IPS DF 6.9 (cell line): ENCODE results near the gene CNTN6.
"Not testable (repeated sequence)": the region's sequence is repeated elsewhere in the genome, so short reads cannot be mapped to it uniquely, and the experiment has no call there.

Source experiments
- DNase-seq: peaks from one replicate; pipeline ENCODE4 v3.0.0-alpha.2; 2013; ENCODE audit warnings: low read depth, low spot score
- H3K27ac ChIP-seq: one replicate; pipeline ENCODE4 v1.5.1; 2013; ENCODE audit warnings: low read length, control low read depth
- H3K27me3 ChIP-seq: 2 replicates; pipeline ENCODE4 v1.6.1; 2013; ENCODE audit warnings: mild to moderate bottlenecking, low read length; ENCODE audit not compliant: control insufficient read depth, insufficient read depth
- H3K36me3 ChIP-seq: 2 replicates; pipeline ENCODE4 v1.6.1; 2013; ENCODE audit warnings: low read length; ENCODE audit not compliant: control insufficient read depth, insufficient read depth
- H3K4me1 ChIP-seq: 2 replicates; pipeline ENCODE4 v1.6.1; 2013; ENCODE audit warnings: low read length; ENCODE audit not compliant: control insufficient read depth, insufficient read depth
- H3K4me3 ChIP-seq: 2 replicates; pipeline ENCODE4 v1.5.1; 2013; ENCODE audit warnings: mild to moderate bottlenecking, low read length
- H3K9me3 ChIP-seq: 2 replicates; pipeline ENCODE4 v1.6.1; 2013; ENCODE audit warnings: low read length, inconsistent platforms; ENCODE audit not compliant: control insufficient read depth, insufficient read depth
- WGBS: extraction: QIAGEN DNeasy Blood & Tissue Kit; methylation state at CpG from one replicate; pipeline ENCODE4 v1.1.7; 2013; ENCODE audit warnings: mixed read lengths, missing lambda C conversion rate; ENCODE audit not compliant: insufficient read length, insufficient coverage; 5-methylcytosine and 5-hydroxymethylcytosine counted together

The CNTN6 gene

DNA sequence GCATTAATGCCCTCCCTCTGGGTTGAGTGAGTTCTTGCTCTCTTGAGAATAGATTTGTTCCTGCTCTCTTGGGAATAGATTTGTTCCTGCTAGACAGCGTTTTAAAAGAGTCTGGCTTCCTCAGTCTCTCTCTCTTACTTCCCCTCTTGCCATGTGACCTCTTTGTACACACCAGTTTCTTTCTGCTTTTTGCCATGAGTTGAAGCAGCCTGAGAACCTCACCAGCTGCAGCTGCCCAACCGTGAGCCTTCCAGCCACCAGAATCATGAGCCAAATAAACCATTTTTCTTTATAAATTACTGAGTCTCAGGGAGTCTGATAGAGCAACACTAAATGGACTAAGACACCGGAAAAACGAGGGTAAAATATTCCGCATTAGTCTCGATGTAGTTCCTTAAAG is 253.6 kb downstream of the CNTN6 start:
- H3K9me3 ChIP-seq, result peaks cover 3% of the 10 kb centered on the region
- no peaks in the 10 kb centered on the region for H3K4me1 ChIP-seq
- no peaks in the 10 kb centered on the region for H3K27me3 ChIP-seq
- H3K36me3 ChIP-seq, result no peaks in the 10 kb centered on the region
- DNase-seq, result no peak
- WGBS, result no CpG with 5 or more reads among the region's 6 CpGs
- H3K27ac ChIP-seq, result no peak overlapping the region
- no peak overlapping the region for H3K4me3 ChIP-seq

DNA sequence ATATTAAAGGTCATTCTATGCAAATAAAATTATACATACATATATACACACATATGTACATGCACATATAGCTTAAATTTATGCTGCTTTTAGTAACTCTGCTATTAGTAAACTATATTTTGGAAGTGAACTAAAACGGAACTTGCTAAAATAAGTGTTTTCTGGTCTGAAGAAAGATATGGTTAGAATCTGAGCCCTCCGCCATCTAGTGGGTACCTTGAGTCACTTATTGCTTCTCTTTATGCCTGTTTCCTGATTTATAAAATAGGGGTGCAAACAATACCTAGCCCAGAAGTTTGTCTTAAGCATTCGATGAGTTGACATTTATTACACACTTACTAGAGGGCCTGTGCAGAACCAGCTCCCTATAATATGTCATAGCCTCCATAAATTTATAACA is 255.7 kb downstream of the CNTN6 start:
- no peak for DNase-seq
- no peaks in the 10 kb centered on the region for H3K36me3 ChIP-seq
- no peak overlapping the region for H3K27ac ChIP-seq
- no peak overlapping the region for H3K4me3 ChIP-seq
- peaks cover 3% of the 10 kb centered on the region for H3K9me3 ChIP-seq
- H3K4me1 ChIP-seq, result no peaks in the 10 kb centered on the region
- H3K27me3 ChIP-seq, result no peaks in the 10 kb centered on the region
- no CpG with 5 or more reads among the region's 3 CpGs for WGBS

DNA sequence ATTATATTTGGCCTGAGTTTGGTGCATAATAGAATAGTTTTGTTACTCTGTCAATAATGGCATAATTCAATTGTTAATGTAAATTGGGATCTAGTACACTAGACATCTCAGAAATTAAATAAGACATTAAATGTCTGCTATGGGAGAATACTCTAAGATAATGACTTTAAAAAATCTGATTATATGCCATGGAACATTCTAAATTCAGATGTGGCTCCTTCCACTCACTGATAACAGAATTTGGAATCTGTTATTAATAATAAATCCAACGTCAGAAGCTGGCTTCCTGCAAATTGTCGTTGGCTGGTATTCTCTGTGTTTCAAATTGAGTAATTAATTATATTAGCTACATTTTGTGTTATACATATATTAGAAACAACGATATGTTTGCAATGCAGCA is 258.1 kb downstream of the CNTN6 start:
- Histone ChIP-seq H3K4me3 (no peak overlapping the region), H3K4me1 (no peaks in the 10 kb centered on the region), H3K27ac (no peak overlapping the region), H3K9me3 (no peaks in the 10 kb centered on the region; the same call in 1 of the 2 replicates), H3K27me3 (no peaks in the 10 kb centered on the region), H3K36me3 (no peaks in the 10 kb centered on the region)
- no peak for DNase-seq
- WGBS, result no CpG with 5 or more reads among the region's 3 CpGs

DNA sequence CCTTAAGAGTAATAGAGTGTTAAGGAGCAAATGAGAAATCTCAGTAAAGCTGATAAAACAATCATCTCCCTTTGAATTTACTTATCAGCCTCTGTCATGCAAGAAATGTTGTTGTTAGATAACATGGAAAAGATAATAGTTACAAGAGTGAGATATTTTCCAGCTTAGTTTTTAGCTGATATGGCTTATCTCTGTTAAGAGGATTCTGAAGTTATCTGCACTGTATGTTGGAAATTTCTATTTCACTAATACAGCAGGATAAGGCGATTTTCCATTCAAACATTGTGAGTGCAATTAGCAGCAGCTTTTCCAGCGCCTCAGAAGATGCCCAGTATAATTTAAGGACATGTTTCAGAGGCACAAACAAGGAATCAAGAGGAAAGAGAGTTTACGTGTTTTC is 262.9 kb downstream of the CNTN6 start:
- H3K4me3 ChIP-seq, result no peak overlapping the region
- no CpG with 5 or more reads among the region's 3 CpGs for WGBS
- H3K4me1 ChIP-seq, result no peaks in the 10 kb centered on the region
- H3K36me3 ChIP-seq, result no peaks in the 10 kb centered on the region
- no peak for DNase-seq
- no peak overlapping the region for H3K27ac ChIP-seq
- no peaks in the 10 kb centered on the region for H3K27me3 ChIP-seq
- no peaks in the 10 kb centered on the region; the same call in 1 of the 2 replicates for H3K9me3 ChIP-seq

DNA sequence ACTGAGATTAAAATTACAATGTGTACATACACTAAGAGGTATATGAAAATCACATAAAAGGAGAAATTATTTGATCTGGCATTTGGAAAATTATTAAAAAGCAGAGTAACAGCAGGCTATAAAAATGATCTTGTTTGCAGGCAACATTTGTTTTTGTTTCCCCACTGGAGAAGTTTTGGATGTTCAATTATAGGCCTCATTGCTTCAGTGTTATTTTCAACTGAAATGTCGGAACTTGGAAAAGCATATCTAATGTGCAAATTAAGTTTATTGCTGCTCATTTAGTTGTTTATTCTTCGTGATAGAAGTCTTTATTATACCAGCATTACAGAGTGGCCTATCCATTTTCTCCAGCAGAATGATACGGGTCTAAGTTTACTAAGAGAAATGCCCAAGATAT is 263.3 kb downstream of the CNTN6 start:
- no CpG with 5 or more reads among the region's 3 CpGs for WGBS
- H3K4me3 ChIP-seq, result no peak overlapping the region
- H3K9me3 ChIP-seq, result peaks cover 1% of the 10 kb centered on the region; the same call in 1 of the 2 replicates
- H3K4me1 ChIP-seq, result no peaks in the 10 kb centered on the region
- no peaks in the 10 kb centered on the region for H3K36me3 ChIP-seq
- no peaks in the 10 kb centered on the region for H3K27me3 ChIP-seq
- no peak for DNase-seq
- no peak overlapping the region for H3K27ac ChIP-seq

DNA sequence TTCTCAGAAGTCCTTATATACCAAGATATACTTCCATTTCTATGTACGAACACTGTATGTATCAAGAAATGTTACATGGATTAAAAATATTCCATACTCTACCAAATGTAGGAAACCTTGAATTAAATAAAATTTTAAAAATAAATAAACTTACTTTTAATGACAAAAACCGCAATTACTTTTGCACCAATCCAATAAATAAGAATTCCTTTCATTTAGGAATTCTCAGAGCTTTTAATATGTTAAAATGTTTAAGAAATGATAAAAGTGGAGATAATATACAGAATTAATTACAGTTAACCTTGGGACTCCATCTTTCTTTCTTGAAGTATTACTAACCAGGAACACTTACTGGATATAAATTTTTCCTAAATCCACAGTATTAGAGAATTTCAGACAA is 272.7 kb downstream of the CNTN6 start:
- WGBS, result no CpG with 5 or more reads among the region's 2 CpGs
- Histone ChIP-seq H3K9me3 (peaks cover 3% of the 10 kb centered on the region), H3K27ac (no peak overlapping the region), H3K4me3 (no peak overlapping the region), H3K4me1 (no peaks in the 10 kb centered on the region), H3K27me3 (no peaks in the 10 kb centered on the region), H3K36me3 (no peaks in the 10 kb centered on the region)
- DNase-seq, result no peak

DNA sequence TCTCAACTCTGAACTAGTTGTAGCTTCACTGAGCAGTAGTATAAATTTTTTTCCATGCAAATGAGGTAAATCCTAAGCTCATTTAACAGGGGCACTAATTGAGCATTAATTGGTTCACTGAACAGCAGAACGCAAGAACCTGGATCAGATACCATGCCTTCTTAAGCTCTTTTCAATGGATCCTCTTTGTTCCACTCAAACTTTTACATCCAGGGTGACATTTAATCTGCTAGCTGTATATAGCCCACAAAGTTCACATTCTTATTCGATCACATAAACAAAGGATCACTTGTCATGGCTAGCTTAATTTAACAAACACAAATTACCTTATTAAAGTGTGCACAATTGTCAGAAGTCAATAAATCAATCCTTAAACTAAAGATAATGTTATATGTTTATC is 281.6 kb downstream of the CNTN6 start:
- Histone ChIP-seq H3K27me3 (no peaks in the 10 kb centered on the region), H3K27ac (no peak overlapping the region), H3K4me1 (no peaks in the 10 kb centered on the region), H3K9me3 (peaks cover 2% of the 10 kb centered on the region), H3K36me3 (no peaks in the 10 kb centered on the region), H3K4me3 (no peak overlapping the region)
- DNase-seq, result no peak
- WGBS, result no CpG with 5 or more reads among the region's 2 CpGs

DNA sequence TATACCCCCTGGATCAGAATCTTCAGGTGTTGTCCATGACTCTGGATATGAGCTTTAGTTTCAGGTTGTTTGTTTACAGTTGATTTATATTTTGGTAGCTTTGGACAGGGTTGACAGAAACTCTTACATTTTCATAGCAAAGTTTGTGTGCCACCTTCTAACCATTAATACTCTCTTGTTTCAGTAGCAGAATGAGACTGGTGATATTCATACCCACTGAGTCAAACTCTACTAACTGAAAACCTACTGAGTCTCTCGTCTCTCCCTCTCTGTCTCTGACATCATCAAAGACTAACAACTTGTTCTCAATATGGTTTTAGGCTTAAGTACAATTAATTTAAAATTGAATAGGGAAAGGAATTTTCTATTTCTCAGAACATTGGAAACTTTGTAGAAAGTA is 282.3 kb downstream of the CNTN6 start:
- Histone ChIP-seq H3K27ac (no peak overlapping the region), H3K27me3 (no peaks in the 10 kb centered on the region), H3K36me3 (no peaks in the 10 kb centered on the region), H3K4me1 (no peaks in the 10 kb centered on the region), H3K4me3 (no peak overlapping the region), H3K9me3 (peaks cover 2% of the 10 kb centered on the region)
- no CpG with 5 or more reads among the region's 1 CpG for WGBS
- DNase-seq, result no peak

DNA sequence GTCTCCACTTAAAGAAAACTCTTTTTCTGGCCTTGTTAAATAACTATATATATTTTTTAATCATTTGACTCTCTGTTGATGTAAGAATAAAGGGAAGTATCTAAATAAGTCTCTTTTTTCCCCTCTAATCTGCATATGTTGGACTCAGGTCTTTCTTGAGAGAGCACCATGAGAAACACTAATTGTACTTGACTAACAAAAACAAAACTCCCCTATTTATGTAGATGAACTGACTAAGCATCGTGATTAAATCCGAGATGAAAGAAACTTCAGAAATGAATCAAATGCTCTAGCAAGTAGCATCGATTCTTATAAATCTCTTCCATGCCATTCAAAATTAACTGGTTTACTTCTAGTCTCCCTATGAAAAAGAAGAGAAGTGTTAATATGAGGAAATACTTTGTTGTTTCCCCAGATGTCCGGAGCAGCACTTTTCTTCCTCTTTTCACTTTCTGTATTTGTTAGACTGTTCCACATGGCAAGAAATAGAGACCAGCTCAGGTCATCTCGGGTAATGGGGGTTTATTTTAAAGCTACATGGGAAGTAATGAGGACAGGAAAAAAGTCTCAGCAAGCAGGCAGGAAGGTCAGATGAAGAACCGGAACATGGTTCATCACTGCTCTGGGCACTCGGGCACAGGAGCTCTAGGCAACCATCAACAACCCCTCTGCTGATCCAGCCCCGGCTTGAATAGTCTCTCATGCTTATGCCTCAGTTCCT is 288.3 kb downstream of the CNTN6 start:
- peaks cover 2% of the 10 kb centered on the region for H3K9me3 ChIP-seq
- H3K36me3 ChIP-seq, result no peaks in the 10 kb centered on the region
- H3K27me3 ChIP-seq, result no peaks in the 10 kb centered on the region
- no peak overlapping the region for H3K4me3 ChIP-seq
- WGBS, result no CpG with 5 or more reads among the region's 8 CpGs
- H3K4me1 ChIP-seq, result no peaks in the 10 kb centered on the region
- no peak overlapping the region for H3K27ac ChIP-seq
- no peak for DNase-seq

DNA sequence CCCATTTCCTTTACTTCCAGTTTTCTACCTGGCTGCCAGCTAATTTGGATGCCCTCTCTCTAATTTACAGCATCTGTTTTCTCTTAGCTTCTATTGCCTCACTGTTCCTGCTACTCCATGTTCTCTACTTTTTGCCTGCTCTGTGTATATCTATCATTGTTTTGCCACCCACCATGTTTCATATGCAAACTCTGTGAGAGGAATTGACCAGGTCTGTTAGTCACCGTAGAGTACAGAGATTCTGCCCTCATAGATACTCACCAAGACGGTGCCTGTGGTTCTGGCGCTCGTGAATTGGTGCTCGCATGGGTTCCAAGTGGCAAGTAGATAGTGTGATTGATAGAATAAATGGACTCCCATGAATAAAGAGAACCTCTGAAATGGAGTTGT is 288.8 kb downstream of the CNTN6 start:
- DNase-seq, result no peak
- Histone ChIP-seq H3K9me3 (peaks cover 2% of the 10 kb centered on the region), H3K36me3 (no peaks in the 10 kb centered on the region), H3K27ac (no peak overlapping the region), H3K4me1 (no peaks in the 10 kb centered on the region), H3K27me3 (no peaks in the 10 kb centered on the region), H3K4me3 (no peak overlapping the region)
- WGBS, result no CpG with 5 or more reads among the region's 5 CpGs

DNA sequence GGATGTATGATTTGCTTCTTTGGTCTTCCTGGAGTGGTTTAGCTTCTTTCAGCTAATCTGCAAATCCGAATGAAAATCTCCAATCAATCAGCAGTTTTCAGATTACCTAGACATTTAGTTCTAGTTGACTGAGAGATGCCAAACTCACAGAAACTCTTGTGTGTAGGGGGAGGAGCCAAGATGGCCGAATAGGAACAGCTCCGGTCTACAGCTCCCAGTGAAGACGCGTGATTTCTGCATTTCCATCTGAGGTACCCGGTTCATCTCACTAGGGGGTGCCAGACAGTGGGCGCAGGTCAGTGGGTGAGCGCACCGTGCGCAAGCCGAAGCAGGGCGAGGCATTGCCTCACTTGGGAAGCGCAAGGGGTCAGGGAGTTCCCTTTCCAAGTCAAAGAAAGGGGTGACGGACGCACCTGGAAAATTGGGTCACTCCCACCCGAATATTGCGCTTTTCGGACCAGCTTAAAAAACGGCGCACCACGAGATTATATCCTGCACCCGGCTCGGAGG is 294.6 kb downstream of the CNTN6 start:
- not testable (repeated sequence) for H3K4me3 ChIP-seq, H3K9me3 ChIP-seq, H3K27ac ChIP-seq, H3K36me3 ChIP-seq, H3K27me3 ChIP-seq, H3K4me1 ChIP-seq, DNase-seq
- no CpG with 5 or more reads among the region's 23 CpGs for WGBS
